H9 (cell line): Measurements from ENCODE around the gene CX3CR1. TPM values are rescaled to one million over a fixed set of nuclear protein-coding genes. Genes with fewer than 3 reads are reported as not detected.
"Not testable (repeated sequence)": the region's sequence is repeated elsewhere in the genome, so short reads cannot be mapped to it uniquely, and the experiment has no call there.

Experiments
- DNase-seq: peaks from one replicate; pipeline ENCODE4 v3.0.0-alpha.2; 2017
- H2AFZ ChIP-seq: one replicate; pipeline ENCODE4 v1.6.1; 2013; ENCODE audit warnings: mild to moderate bottlenecking, low read length, control low read depth, moderate library complexity
- H2AK5ac ChIP-seq: 2 replicates; pipeline ENCODE4 v1.6.1; 2013; ENCODE audit warnings: low read length, control low read depth, mixed read lengths; ENCODE audit not compliant: insufficient read length
- H2BK120ac ChIP-seq: one replicate; pipeline ENCODE4 v1.6.1; 2013; ENCODE audit warnings: low read depth, mild to moderate bottlenecking, low read length, control low read depth, inconsistent platforms; ENCODE audit not compliant: poor library complexity, severe bottlenecking
- H2BK12ac ChIP-seq: 2 replicates; pipeline ENCODE4 v1.6.1; 2013; ENCODE audit warnings: low read length, control low read depth, mixed read lengths, low read depth; ENCODE audit not compliant: insufficient read length
- H2BK15ac ChIP-seq: 2 replicates; pipeline ENCODE4 v1.6.1; 2013; ENCODE audit warnings: low read depth, low read length, control low read depth
- H2BK20ac ChIP-seq: one replicate; pipeline ENCODE4 v1.6.1; 2013; ENCODE audit warnings: low read depth, mild to moderate bottlenecking, low read length, control low read depth, inconsistent platforms; ENCODE audit not compliant: poor library complexity, severe bottlenecking
- H2BK5ac ChIP-seq: 2 replicates; pipeline ENCODE4 v1.6.1; 2013; ENCODE audit warnings: low read length, control low read depth, mixed read lengths; ENCODE audit not compliant: insufficient read length
- H3K14ac ChIP-seq: 2 replicates; pipeline ENCODE4 v1.6.1; 2013; ENCODE audit warnings: low read length, control low read depth; ENCODE audit not compliant: insufficient read depth
- H3K18ac ChIP-seq: 2 replicates; pipeline ENCODE4 v1.6.1; 2013; ENCODE audit warnings: low read depth, mild to moderate bottlenecking, mixed read lengths, low read length, control low read depth; ENCODE audit not compliant: insufficient read length
- H3K23ac ChIP-seq: 2 replicates; pipeline ENCODE4 v1.6.1; 2013; ENCODE audit warnings: low read length, control low read depth, mixed read lengths, low read depth; ENCODE audit not compliant: insufficient read length
- H3K23me2 ChIP-seq: 2 replicates; pipeline ENCODE4 v1.6.1; 2013; ENCODE audit warnings: low read depth, mild to moderate bottlenecking, mixed read lengths, low read length, control low read depth; ENCODE audit not compliant: insufficient read length, poor library complexity, severe bottlenecking
- H3K27ac ChIP-seq: 2 replicates; pipeline ENCODE4 v1.5.1; 2013; ENCODE audit warnings: low read length, control low read depth, mixed read lengths, low read depth; ENCODE audit not compliant: insufficient read length
- H3K27me3 ChIP-seq: 2 replicates; pipeline ENCODE4 v1.6.1; 2013; ENCODE audit warnings: low read length, control low read depth, inconsistent platforms; ENCODE audit not compliant: insufficient read depth
- H3K4ac ChIP-seq: 2 replicates; pipeline ENCODE4 v1.6.1; 2013; ENCODE audit warnings: low read depth, mild to moderate bottlenecking, control low read depth, inconsistent platforms, low read length, moderate library complexity
- H3K4me1 ChIP-seq: 2 replicates; pipeline ENCODE4 v1.6.1; 2013; ENCODE audit warnings: low read length, control low read depth, inconsistent platforms; ENCODE audit not compliant: insufficient read depth
- H3K4me2 ChIP-seq: 2 replicates; pipeline ENCODE4 v1.6.1; 2013; ENCODE audit warnings: low read length, control low read depth, mixed read lengths; ENCODE audit not compliant: insufficient read length, insufficient read depth
- H3K56ac ChIP-seq: 2 replicates; pipeline ENCODE4 v1.6.1; 2013; ENCODE audit warnings: low read depth, mild to moderate bottlenecking, mixed read lengths, low read length, control low read depth; ENCODE audit not compliant: insufficient read length
- H3K79me1 ChIP-seq: 2 replicates; pipeline ENCODE4 v1.6.1; 2013; ENCODE audit warnings: low read depth, mild to moderate bottlenecking, moderate library complexity, low read length, control low read depth, inconsistent platforms; ENCODE audit not compliant: insufficient read depth, poor library complexity, severe bottlenecking
- H3K79me2 ChIP-seq: 2 replicates; pipeline ENCODE4 v1.6.1; 2013; ENCODE audit warnings: low read length, control low read depth, inconsistent platforms; ENCODE audit not compliant: insufficient read depth
- H3K9ac ChIP-seq: 2 replicates; pipeline ENCODE4 v1.6.1; 2013; ENCODE audit warnings: low read length, control low read depth, mixed read lengths; ENCODE audit not compliant: insufficient read length; ENCODE audit errors: extremely low read depth
- H3K9me3 ChIP-seq: one replicate; pipeline ENCODE4 v1.6.1; 2013; ENCODE audit warnings: low read depth, low read length, inconsistent platforms; ENCODE audit not compliant: control insufficient read depth
- H3T11ph ChIP-seq: one replicate; pipeline ENCODE4 v1.6.1; 2013; ENCODE audit warnings: mild to moderate bottlenecking, low read length, control low read depth, inconsistent platforms
- H4K20me1 ChIP-seq: one replicate; pipeline ENCODE4 v1.6.1; 2013; ENCODE audit not compliant: control insufficient read depth, insufficient read length, insufficient read depth
- H4K5ac ChIP-seq: 2 replicates; pipeline ENCODE4 v1.6.1; 2013; ENCODE audit warnings: low read depth, mild to moderate bottlenecking, mixed read lengths, low read length, control low read depth; ENCODE audit not compliant: insufficient read length
- H4K8ac ChIP-seq: replicated peaks from 2 replicates; pipeline ENCODE4 v1.6.1; 2013; ENCODE audit warnings: low read length, control low read depth, mixed read lengths, low read depth; ENCODE audit not compliant: insufficient read length
- H4K91ac ChIP-seq: 2 replicates; pipeline ENCODE4 v1.6.1; 2013; ENCODE audit warnings: low read depth, mild to moderate bottlenecking, moderate library complexity, mixed read lengths, low read length, control low read depth; ENCODE audit not compliant: insufficient read length
- H3K27ac Mint-ChIP-seq, 3 experiments: 2 replicates in 2 of 3; 3 replicates in 1 of 3; pipeline ENCODE4 v1.8.0; 2020 to 2021; ENCODE audit warnings: mixed read lengths in 3 of 3, mild to moderate bottlenecking in 1 of 3, moderate library complexity in 1 of 3
- H3K27me3 Mint-ChIP-seq: 2 replicates; pipeline ENCODE4 v1.8.0; 2021; ENCODE audit warnings: low read depth, mild to moderate bottlenecking, moderate library complexity, mixed read lengths
- H3K36me3 Mint-ChIP-seq, 3 experiments: 2 replicates in 2 of 3; 3 replicates in 1 of 3; pipeline ENCODE4 v1.8.0; 2020 to 2021; ENCODE audit warnings: low read depth in 3 of 3, mixed read lengths in 3 of 3; ENCODE audit not compliant: insufficient read depth in 1 of 3
- H3K4me1 Mint-ChIP-seq, 2 experiments: 2 replicates each; pipeline ENCODE4 v1.8.0; 2020; ENCODE audit warnings: mixed read lengths in 2 of 2
- H3K4me3 Mint-ChIP-seq, 2 experiments: 2 replicates in 1 of 2; 3 replicates in 1 of 2; pipeline ENCODE4 v1.8.0; 2020 to 2021; ENCODE audit warnings: mild to moderate bottlenecking in 2 of 2, mixed read lengths in 2 of 2, moderate library complexity in 1 of 2
- H3K9me3 Mint-ChIP-seq, 2 experiments: 2 replicates in 1 of 2; 3 replicates in 1 of 2; pipeline ENCODE4 v1.8.0; 2020; ENCODE audit warnings: mild to moderate bottlenecking in 2 of 2, mixed read lengths in 2 of 2, moderate library complexity in 1 of 2
- WGBS: extraction: QIAGEN DNeasy Blood & Tissue Kit; methylation state at CpG from one replicate; pipeline ENCODE4 v1.1.7; 2013; ENCODE audit warnings: missing lambda C conversion rate, low lambda C conversion rate, mixed read lengths; ENCODE audit not compliant: insufficient read length; ENCODE audit errors: extremely low coverage; 5-methylcytosine and 5-hydroxymethylcytosine counted together
- total RNA-seq: library from RNA; stranded (reverse); gene quantifications from 2 replicates; pipeline ENCODE4 v1.2.1, GENCODE V29; 2021

CX3CR1 gene
- total RNA-seq, 1 experiment from 2014 or later, result not detected

DNA sequence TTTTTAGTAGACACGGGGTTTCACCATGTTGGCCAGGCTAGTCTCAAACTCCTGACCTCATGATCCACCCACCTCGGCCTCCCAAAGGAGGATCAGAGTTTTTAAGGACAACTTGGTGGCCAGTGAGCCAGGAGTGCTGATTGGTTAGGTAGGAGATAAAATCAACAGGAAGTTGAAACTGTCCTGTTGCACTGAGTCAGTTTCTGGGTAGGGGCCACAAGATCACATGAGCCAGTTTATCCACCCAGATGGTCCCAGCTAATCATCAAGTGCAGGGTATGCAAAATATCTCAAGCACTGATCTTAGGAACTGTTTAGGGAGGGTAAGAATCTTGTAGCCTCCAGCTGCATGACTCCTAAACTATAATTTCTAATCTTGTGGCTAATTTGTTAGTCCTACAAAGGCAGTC lies 41.7 kb upstream of the CX3CR1 start:
- not testable (repeated sequence) for H3K18ac ChIP-seq, H3K56ac ChIP-seq, H2BK12ac ChIP-seq, H3K9me3 Mint-ChIP-seq, H3K23ac ChIP-seq, H3K79me1 ChIP-seq, H4K91ac ChIP-seq, H3K4me1 ChIP-seq, H2BK20ac ChIP-seq, H3K79me2 ChIP-seq, H3K27ac Mint-ChIP-seq, H3K27me3 Mint-ChIP-seq, H2BK15ac ChIP-seq, H3K4me2 ChIP-seq, H3K27ac ChIP-seq, H2BK5ac ChIP-seq, DNase-seq, H3K9ac ChIP-seq, H3K14ac ChIP-seq, H3K36me3 Mint-ChIP-seq, H3K23me2 ChIP-seq, H3K9me3 ChIP-seq, H3K4ac ChIP-seq, H4K8ac ChIP-seq, H3K4me3 Mint-ChIP-seq, H2AK5ac ChIP-seq, H2BK120ac ChIP-seq, H4K20me1 ChIP-seq, H4K5ac ChIP-seq, H2AFZ ChIP-seq, H3T11ph ChIP-seq, H3K27me3 ChIP-seq
- no CpG with 5 or more reads among the region's 2 CpGs for WGBS
- H3K4me1 Mint-ChIP-seq, result peaks cover 17 to 18% of the 10 kb centered on the region in 2 experiments
